ENCODE data around the gene CATSPERD. TPM values are rescaled to one million over a fixed set of nuclear protein-coding genes. Genes with fewer than 3 reads are reported as not detected.
"Not testable (repeated sequence)": the region's sequence is repeated elsewhere in the genome, so short reads cannot be mapped to it uniquely, and the experiment has no call there.

Gene CATSPERD
- total and polyA plus RNA-seq, 8 donors = not detected

DNA sequence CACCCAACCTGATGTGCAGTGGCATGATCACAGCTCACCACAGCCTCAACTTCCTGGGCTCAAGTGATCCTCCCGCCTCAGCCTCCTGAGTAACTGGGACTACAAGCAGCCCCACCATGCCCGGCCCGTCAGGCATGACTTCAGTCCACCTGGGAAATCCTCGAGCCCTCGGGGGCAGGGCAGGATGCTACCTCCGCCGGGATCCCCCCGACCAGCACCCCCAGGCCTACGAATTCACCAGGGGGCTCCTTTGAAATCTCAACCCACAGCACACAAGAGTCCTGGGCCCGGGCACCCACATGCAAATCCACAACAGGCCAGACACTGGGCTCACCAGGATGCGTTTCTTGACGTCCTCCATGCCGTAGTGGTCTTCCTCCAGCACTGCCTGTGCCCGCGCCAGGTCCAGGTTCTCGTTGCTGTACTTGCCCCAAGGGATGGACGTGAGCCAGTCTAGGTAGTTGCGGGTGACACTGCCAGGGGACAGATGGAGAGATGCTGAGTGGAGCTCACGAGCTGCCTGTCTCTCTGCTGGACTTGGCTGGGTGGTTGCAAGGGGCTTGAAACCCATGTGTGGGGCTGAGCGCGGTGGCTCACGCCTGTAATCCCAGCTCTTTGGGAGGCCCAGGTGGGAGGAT is 19.9 kb upstream of the CATSPERD start:
- intact Hi-C loops (cut with DNase I; ENCODE audit: low total_unique reads) = no loop called here

GRCh38 chr19:5702053-5702410 is 18.4 kb upstream of the CATSPERD start:
- DNase-seq; H3K27me3 ChIP-seq; H3K4me1 ChIP-seq; H3K4me3 ChIP-seq; H3K27ac ChIP-seq; intact Hi-C loops (cut with DNase I; ENCODE audit: low total_unique reads); H3K9me3 ChIP-seq: not testable (repeated sequence)
- 93 to 95% (median 93%) methylated on average over 7 to 15 of the region's 28 CpGs; no CpG with 5 or more reads in 2 of the 5 donors for WGBS, 5 donors
- H3K36me3 ChIP-seq = peaks cover 66 to 96% (median 93%) of the 10 kb centered on the region in 4 donors

More for the DNA sequence above, 19.9 kb upstream of the CATSPERD start:
- H3K4me3 ChIP-seq = no peak overlapping the region
- no peak overlapping the region for H3K27ac ChIP-seq
- 95 to 97% (median 97%) methylated on average over 19 to 22 of the region's 22 CpGs for WGBS, 5 donors
- H3K9me3 ChIP-seq = no peaks in the 10 kb centered on the region
- no peak for TF ChIP-seq POLR2A (IDR thresholded peaks at IDR 0.05)
- no peak for TF ChIP-seq POLR2AphosphoS5 (IDR thresholded peaks at IDR 0.05)
- TF ChIP-seq, protein P1, sequence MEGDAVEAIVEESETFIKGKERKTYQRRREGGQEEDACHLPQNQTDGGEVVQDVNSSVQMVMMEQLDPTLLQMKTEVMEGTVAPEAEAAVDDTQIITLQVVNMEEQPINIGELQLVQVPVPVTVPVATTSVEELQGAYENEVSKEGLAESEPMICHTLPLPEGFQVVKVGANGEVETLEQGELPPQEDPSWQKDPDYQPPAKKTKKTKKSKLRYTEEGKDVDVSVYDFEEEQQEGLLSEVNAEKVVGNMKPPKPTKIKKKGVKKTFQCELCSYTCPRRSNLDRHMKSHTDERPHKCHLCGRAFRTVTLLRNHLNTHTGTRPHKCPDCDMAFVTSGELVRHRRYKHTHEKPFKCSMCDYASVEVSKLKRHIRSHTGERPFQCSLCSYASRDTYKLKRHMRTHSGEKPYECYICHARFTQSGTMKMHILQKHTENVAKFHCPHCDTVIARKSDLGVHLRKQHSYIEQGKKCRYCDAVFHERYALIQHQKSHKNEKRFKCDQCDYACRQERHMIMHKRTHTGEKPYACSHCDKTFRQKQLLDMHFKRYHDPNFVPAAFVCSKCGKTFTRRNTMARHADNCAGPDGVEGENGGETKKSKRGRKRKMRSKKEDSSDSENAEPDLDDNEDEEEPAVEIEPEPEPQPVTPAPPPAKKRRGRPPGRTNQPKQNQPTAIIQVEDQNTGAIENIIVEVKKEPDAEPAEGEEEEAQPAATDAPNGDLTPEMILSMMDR (IDR thresholded peaks at IDR 0.05) = no peak
- TF ChIP-seq EP300 (IDR thresholded peaks at IDR 0.05) = no peak
- H3K36me3 ChIP-seq = peaks cover 64 to 96% (median 93%) of the 10 kb centered on the region in 4 donors
- peaks cover 0 to 5% (median 0%) of the 10 kb centered on the region in 4 donors for H3K4me1 ChIP-seq
- no peaks in the 10 kb centered on the region for H3K27me3 ChIP-seq
- no peak for DNase-seq

GRCh38 chr19:5703819-5704818 is 16.3 kb upstream of the CATSPERD start:
- 96 to 98% (median 97%) methylated on average over 39 to 40 of the region's 40 CpGs for WGBS, 5 donors

GRCh38 chr19:5705552-5705951 is 14.9 kb upstream of the CATSPERD start:
- no peak for DNase-seq
- Histone ChIP-seq H3K9me3 (no peaks in the 10 kb centered on the region), H3K4me3 (no peak overlapping the region), H3K4me1 (no peaks in the 10 kb centered on the region), H3K36me3 (peaks cover 71 to 96% (median 94%) of the 10 kb centered on the region in 4 donors), H3K27ac (no peak overlapping the region), H3K27me3 (no peaks in the 10 kb centered on the region)
- no peak for TF ChIP-seq POLR2A (IDR thresholded peaks at IDR 0.05)
- TF ChIP-seq, protein P1 (IDR thresholded peaks at IDR 0.05) = no peak
- no peak for TF ChIP-seq EP300 (IDR thresholded peaks at IDR 0.05)
- TF ChIP-seq POLR2AphosphoS5 (IDR thresholded peaks at IDR 0.05) = no peak
- WGBS, 5 donors = 88 to 90% (median 88%) methylated on average over 12 to 16 of the region's 16 CpGs
- intact Hi-C loops (cut with DNase I; ENCODE audit: low total_unique reads) = no loop called here

More at GRCh38 chr19:5703819-5704818, 16.3 kb upstream of the CATSPERD start:
- no peaks in the 10 kb centered on the region for H3K27me3 ChIP-seq
- H3K4me1 ChIP-seq = no peaks in the 10 kb centered on the region
- no peak overlapping the region for H3K27ac ChIP-seq
- no peaks in the 10 kb centered on the region for H3K9me3 ChIP-seq
- peaks cover 71 to 96% (median 94%) of the 10 kb centered on the region in 4 donors for H3K36me3 ChIP-seq
- TF ChIP-seq POLR2A (IDR thresholded peaks at IDR 0.05) (no peak), POLR2AphosphoS5 (IDR thresholded peaks at IDR 0.05) (no peak), EP300 (IDR thresholded peaks at IDR 0.05) (no peak)
- TF ChIP-seq, protein P1 (IDR thresholded peaks at IDR 0.05) = no peak
- intact Hi-C loops (cut with DNase I; ENCODE audit: low total_unique reads) = no loop called here
- no peak for DNase-seq
- H3K4me3 ChIP-seq = no peak overlapping the region
